Hepatocyte (in vitro differentiated cells): ENCODE data around the gene UBR3. TPM values are rescaled to one million over a fixed set of nuclear protein-coding genes. Genes with fewer than 3 reads are reported as not detected.

Experiments
- DNase-seq: peaks from one replicate; pipeline ENCODE4 v3.0.0-alpha.2; 2016; ENCODE audit warnings: low spot score
- H2AFZ ChIP-seq: fragments of 200-600 bp; sonication (generic); 2 replicates; pipeline ENCODE4 v1.6.0; 2016; ENCODE audit warnings: antibody characterized with exemption, mild to moderate bottlenecking
- H3K27ac ChIP-seq: fragments of 200-600 bp; sonication (generic); 2 replicates; pipeline ENCODE4 v1.5.1; 2016; ENCODE audit warnings: mild to moderate bottlenecking
- H3K27me3 ChIP-seq: fragments of 200-600 bp; sonication (generic); 2 replicates; pipeline ENCODE4 v1.6.1; 2016
- H3K36me3 ChIP-seq: fragments of 200-600 bp; sonication (generic); replicated peaks from 2 replicates; pipeline ENCODE4 v1.5.1; 2016; ENCODE audit warnings: low read depth; ENCODE audit not compliant: insufficient read depth
- H3K4me1 ChIP-seq: fragments of 200-600 bp; sonication (generic); 2 replicates; pipeline ENCODE4 v1.5.1; 2016; ENCODE audit warnings: mild to moderate bottlenecking, moderate library complexity; ENCODE audit not compliant: insufficient read depth
- H3K4me2 ChIP-seq: fragments of 200-600 bp; sonication (generic); 2 replicates; pipeline ENCODE4 v1.6.0; 2016
- H3K4me3 ChIP-seq: fragments of 200-600 bp; sonication (generic); 2 replicates; pipeline ENCODE4 v1.5.1; 2016; ENCODE audit warnings: mild to moderate bottlenecking
- H3K79me2 ChIP-seq: fragments of 200-600 bp; sonication (generic); 2 replicates; pipeline ENCODE4 v1.6.0; 2017; ENCODE audit warnings: mild to moderate bottlenecking
- H3K9me2 ChIP-seq: fragments of 200-600 bp; sonication (generic); replicated peaks from 2 replicates; pipeline ENCODE4 v1.6.0; 2017; ENCODE audit warnings: mild to moderate bottlenecking; ENCODE audit not compliant: insufficient read depth
- H3K9me3 ChIP-seq: fragments of 200-600 bp; sonication (generic); 2 replicates; pipeline ENCODE4 v1.5.1; 2016; ENCODE audit warnings: low read depth, mild to moderate bottlenecking
- H4K20me1 ChIP-seq: fragments of 200-600 bp; sonication (generic); 2 replicates; pipeline ENCODE4 v1.6.0; 2016; ENCODE audit warnings: mild to moderate bottlenecking; ENCODE audit not compliant: insufficient read depth, poor library complexity, severe bottlenecking
- CTCF ChIP-seq: fragments of 200-600 bp; sonication (generic); IDR thresholded peaks from 2 replicates; pipeline ENCODE4 v1.5.1; 2016; ENCODE audit warnings: antibody characterized with exemption, mild to moderate bottlenecking; ENCODE audit not compliant: poor library complexity
- EZH2 ChIP-seq: fragments of 200-600 bp; sonication (generic); IDR thresholded peaks from 2 replicates; pipeline ENCODE4 v1.6.1; 2016; ENCODE audit warnings: antibody characterized with exemption, mild to moderate bottlenecking, borderline replicate concordance
- EZH2phosphoT487 ChIP-seq: fragments of 200-600 bp; sonication (generic); IDR thresholded peaks from one replicate; pipeline ENCODE4 v1.6.1; 2018; ENCODE audit warnings: antibody characterized with exemption, mild to moderate bottlenecking, low read depth, moderate library complexity; ENCODE audit not compliant: unreplicated experiment, severe bottlenecking
- WGBS: methylation state at CpG from one replicate; pipeline ENCODE4 v1.1.6; 2016; ENCODE audit warnings: low lambda C conversion rate; ENCODE audit errors: missing lambda C conversion rate; 5-methylcytosine and 5-hydroxymethylcytosine counted together
- polyA plus RNA-seq: library from polyadenylated mRNA; unstranded; fragments of >200 nt; fragmentation: Nextera tagmentation; extraction: Ambion mirVana; gene quantifications from 2 replicates; pipeline ENCODE4 v1.2.1, GENCODE V29; 2016
- total RNA-seq: library from RNA; depleted of rRNA; stranded (reverse); fragments of >200 nt; gene quantifications from 2 replicates; pipeline ENCODE4 v1.2.3, GENCODE V29; 2014

UBR3 gene
- total and polyA plus RNA-seq, 2 experiments from 2014 or later, result 10.1 to 40.4 TPM

- no peaks in the 10 kb centered on the region for H3K9me2 ChIP-seq
- no peaks in the 10 kb centered on the region for H4K20me1 ChIP-seq
- DNase-seq, result no peak
- 96% methylated on average over 1 of the region's 1 CpG for WGBS
- no peaks in the 10 kb centered on the region for H3K4me1 ChIP-seq
- H3K27ac ChIP-seq, result no peak overlapping the region
- H2AFZ ChIP-seq, result no peak overlapping the region
- H3K79me2 ChIP-seq, result no peaks in the 10 kb centered on the region
- TF ChIP-seq EZH2 (no peak), EZH2phosphoT487 (no peak), CTCF (no peak)
- no peaks in the 10 kb centered on the region for H3K9me3 ChIP-seq
- no peaks in the 10 kb centered on the region for H3K27me3 ChIP-seq
- H3K36me3 ChIP-seq, result no peaks in the 10 kb centered on the region
- H3K4me3 ChIP-seq, result no peak overlapping the region
- no peak overlapping the region for H3K4me2 ChIP-seq
These were observed 44.7 kb upstream of the UBR3 start for GRCh38 chr2:169782513-169782912.

GRCh38 chr2:169790581-169790980, 36.7 kb upstream of the UBR3 start:
- Histone ChIP-seq H3K27ac (no peak overlapping the region), H4K20me1 (no peaks in the 10 kb centered on the region)
- 93% methylated on average over 5 of the region's 5 CpGs for WGBS

GRCh38 chr2:169795181-169795580, 32.1 kb upstream of the UBR3 start:
- no peaks in the 10 kb centered on the region for H3K9me3 ChIP-seq
- H3K36me3 ChIP-seq, result no peaks in the 10 kb centered on the region
- DNase-seq, result no peak
- H3K4me2 ChIP-seq, result no peak overlapping the region
- 61% methylated on average over 2 of the region's 2 CpGs for WGBS
- no peak overlapping the region for H3K4me3 ChIP-seq
- no peaks in the 10 kb centered on the region for H3K27me3 ChIP-seq
- TF ChIP-seq EZH2, result no peak
- no peak for TF ChIP-seq CTCF
- TF ChIP-seq EZH2phosphoT487, result no peak
- H2AFZ ChIP-seq, result no peak overlapping the region
- H4K20me1 ChIP-seq, result no peaks in the 10 kb centered on the region
- H3K9me2 ChIP-seq, result no peaks in the 10 kb centered on the region
- peaks cover 11% of the 10 kb centered on the region for H3K79me2 ChIP-seq
- H3K4me1 ChIP-seq, result peaks cover under 1% of the 10 kb centered on the region
- H3K27ac ChIP-seq, result no peak overlapping the region

More at GRCh38 chr2:169790581-169790980, 36.7 kb upstream of the UBR3 start:
- DNase-seq, result no peak
- H3K9me3 ChIP-seq, result no peaks in the 10 kb centered on the region
- no peak overlapping the region for H3K4me2 ChIP-seq
- H3K27me3 ChIP-seq, result no peaks in the 10 kb centered on the region
- TF ChIP-seq EZH2phosphoT487 (no peak), EZH2 (no peak), CTCF (no peak)
- no peaks in the 10 kb centered on the region for H3K4me1 ChIP-seq
- no peak overlapping the region for H3K4me3 ChIP-seq
- H3K79me2 ChIP-seq, result no peaks in the 10 kb centered on the region
- no peaks in the 10 kb centered on the region for H3K9me2 ChIP-seq
- H2AFZ ChIP-seq, result no peak overlapping the region
- no peaks in the 10 kb centered on the region for H3K36me3 ChIP-seq

- no peak for TF ChIP-seq EZH2
- TF ChIP-seq EZH2phosphoT487, result no peak
- TF ChIP-seq CTCF, result no peak
- no peak overlapping the region for H3K4me3 ChIP-seq
- H3K4me1 ChIP-seq, result peaks cover 4% of the 10 kb centered on the region
- H3K36me3 ChIP-seq, result no peaks in the 10 kb centered on the region
- H4K20me1 ChIP-seq, result no peaks in the 10 kb centered on the region
- H3K27ac ChIP-seq, result no peak overlapping the region
- 87% methylated on average over 6 of the region's 6 CpGs for WGBS
- DNase-seq, result no peak
- no peaks in the 10 kb centered on the region for H3K27me3 ChIP-seq
- no peak overlapping the region for H3K4me2 ChIP-seq
- H2AFZ ChIP-seq, result no peak overlapping the region
- no peaks in the 10 kb centered on the region for H3K9me3 ChIP-seq
- peaks cover 23% of the 10 kb centered on the region for H3K79me2 ChIP-seq
- no peaks in the 10 kb centered on the region for H3K9me2 ChIP-seq
These were observed 30.8 kb upstream of the UBR3 start for GRCh38 chr2:169796441-169796840.
